GM18517 (cell line): Measurements from ENCODE around the gene UBL3.

ENCODE experiments used
- ATAC-seq: cut with Tn5 transposase; IDR thresholded peaks from one replicate; pipeline ENCODE4 v1.9.1; 2021; ENCODE audit warnings: mild to moderate bottlenecking, moderate library complexity; ENCODE audit not compliant: unreplicated experiment

UBL3 gene

GRCh38 chr13:29858231-29858630, 7.8 kb upstream of the UBL3 start:
- no peak for ATAC-seq

GRCh38 chr13:29857085-29857484, 6.7 kb upstream of the UBL3 start:
- no peak for ATAC-seq

- no peak for ATAC-seq
Measured at GRCh38 chr13:29856426-29856825, 6.0 kb upstream of the UBL3 start.

GRCh38 chr13:29855784-29856183, 5.4 kb upstream of the UBL3 start:
- ATAC-seq: no peak

GRCh38 chr13:29855009-29855408, 4.6 kb upstream of the UBL3 start:
- no peak for ATAC-seq

GRCh38 chr13:29853131-29853530, 2.7 kb upstream of the UBL3 start:
- ATAC-seq: no peak

GRCh38 chr13:29852472-29853054, 2.1 kb upstream of the UBL3 start:
- ATAC-seq: no peak

GRCh38 chr13:29849731-29850212, 645 bp downstream of the UBL3 start:
- ATAC-seq: peak; percentile 38

GRCh38 chr13:29849071-29849631, 1.3 kb downstream of the UBL3 start:
- ATAC-seq: no peak

GRCh38 chr13:29847501-29847983, 2.9 kb downstream of the UBL3 start:
- ATAC-seq: no peak

GRCh38 chr13:29846475-29847256, 3.8 kb downstream of the UBL3 start:
- ATAC-seq: no peak

- ATAC-seq: no peak
Measured at GRCh38 chr13:29845440-29846056, 4.9 kb downstream of the UBL3 start.

GRCh38 chr13:29844441-29844840, 6.0 kb downstream of the UBL3 start:
- ATAC-seq: no peak

GRCh38 chr13:29840585-29840984, 9.8 kb downstream of the UBL3 start:
- ATAC-seq: no peak

- ATAC-seq: no peak
Measured at GRCh38 chr13:29835280-29836061, 14.9 kb downstream of the UBL3 start.

GRCh38 chr13:29832761-29833298, 17.6 kb downstream of the UBL3 start:
- ATAC-seq: no peak

- ATAC-seq: no peak
Measured at GRCh38 chr13:29830000-29830399, 20.4 kb downstream of the UBL3 start.

GRCh38 chr13:29819143-29819542, 31.3 kb downstream of the UBL3 start:
- no peak for ATAC-seq

GRCh38 chr13:29817604-29818378, 32.6 kb downstream of the UBL3 start:
- ATAC-seq: peak; percentile 98

GRCh38 chr13:29816715-29817114, 33.7 kb downstream of the UBL3 start:
- ATAC-seq: no peak
